Measurements from ENCODE around the gene COPS9.

- TF ChIP-seq CTCF (conservative IDR thresholded peaks at IDR 0.05; ENCODE audit: low read depth, low read length) (peak; percentile 37; the same call in 1 of the 2 replicates), EZH2phosphoT487 (IDR thresholded peaks at IDR 0.05; ENCODE audit: borderline replicate concordance, low read length) (no peak), EZH2 (IDR thresholded peaks at IDR 0.05; ENCODE audit: low read length, unreplicated experiment) (no peak)
Observed at GRCh38 chr2:240131941-240132650, 4.0 kb downstream of the COPS9 start.

Data from PC-3 (cell line).